Endothelial cell of umbilical vein (primary cell): Measurements from ENCODE around the gene ZNF362. TPM values are rescaled to one million over a fixed set of nuclear protein-coding genes. Genes with fewer than 3 reads are reported as not detected.

Experiments used
- BruUV-seq: library from RNA; stranded (reverse); fragments of 400-500 nt; replicated peaks from 2 replicates; lab custom pipeline; 2021; lab: Mats Ljungman, UMichigan
- CTCF ChIA-PET: fragments of 300-600, 350-600 bp; sonication (Branson Sonifier 250); formaldehyde crosslinking; loops from one replicate; lab custom pipeline; 2021; ENCODE audit warnings: antibody characterized with exemption, inconsistent platforms; lab: Charles Lee
- POLR2A ChIA-PET: fragments of 300-600, 350-600 bp; sonication (Branson Sonifier 250); formaldehyde crosslinking; loops from one replicate; lab custom pipeline; 2021; ENCODE audit warnings: antibody characterized with exemption, inconsistent platforms; lab: Charles Lee
- DNase-seq: peaks from one replicate; pipeline ENCODE4 v3.0.0-alpha.2; 2011; ENCODE audit warnings: low read depth, low spot score
- FAIRE-seq: peaks from 2 replicates; lab custom pipeline; 2011; peaks lifted over from hg19 to GRCh38; lab: Jason Lieb, UNC
- H2AFZ ChIP-seq: 2 replicates; pipeline ENCODE4 v1.6.0; 2012; ENCODE audit warnings: low read depth, low read length, control low read depth, inconsistent platforms
- H3K27ac ChIP-seq: 2 replicates; pipeline ENCODE4 v1.5.1; 2011; ENCODE audit warnings: low read depth, mild to moderate bottlenecking, control low read depth, low read length, moderate library complexity; ENCODE audit not compliant: insufficient read depth
- H3K27me3 ChIP-seq, 2 experiments: 2 replicates each; pipeline versions ENCODE4 v1.6.0 to v1.6.1; 2011; ENCODE audit warnings: low read length in 2 of 2, mixed read lengths in 1 of 2; ENCODE audit not compliant: control insufficient read depth in 2 of 2, insufficient read depth in 2 of 2
- H3K36me3 ChIP-seq, 2 experiments: 2 replicates in 1 of 2; 3 replicates in 1 of 2; pipeline ENCODE4 v1.5.1; 2011; ENCODE audit warnings: low read length in 2 of 2, mild to moderate bottlenecking in 1 of 2, moderate library complexity in 1 of 2; ENCODE audit not compliant: control insufficient read depth in 2 of 2, insufficient read depth in 2 of 2; ENCODE audit errors: extremely low read depth in 1 of 2
- H3K4me1 ChIP-seq: 3 replicates; pipeline ENCODE4 v1.5.1; 2011; ENCODE audit warnings: mild to moderate bottlenecking, low read length; ENCODE audit not compliant: control insufficient read depth, insufficient read depth; ENCODE audit errors: extremely low read depth
- H3K4me2 ChIP-seq: 2 replicates; pipeline ENCODE4 v1.6.1; 2011; ENCODE audit warnings: low read length, control low read depth, mixed read lengths; ENCODE audit not compliant: insufficient read depth
- H3K4me3 ChIP-seq, 3 experiments: fragments of 200-600 bp in 1 of 3; sonication (generic), shearing (Covaris generic) in 1 of 3; replicated peaks in 1 of 3; 2 replicates each; pipeline ENCODE4 v1.5.1; 2011 to 2016; ENCODE audit warnings: control low read depth in 3 of 3, low read length in 3 of 3, mild to moderate bottlenecking in 2 of 3, inconsistent platforms in 1 of 3, low read depth in 1 of 3, moderate library complexity in 1 of 3; ENCODE audit not compliant: insufficient read depth in 1 of 3
- H3K79me2 ChIP-seq: 2 replicates; pipeline ENCODE4 v1.6.0; 2012; ENCODE audit warnings: low read length, inconsistent platforms; ENCODE audit not compliant: control insufficient read depth, insufficient read depth
- H3K9ac ChIP-seq: replicated peaks from 2 replicates; pipeline ENCODE3; 2011; ENCODE audit warnings: low read length, control low read depth; ENCODE audit not compliant: insufficient read depth; ENCODE audit errors: extremely low read depth
- H3K9me1 ChIP-seq: replicated peaks from 3 replicates; pipeline ENCODE4 v1.6.0; 2011; ENCODE audit warnings: mild to moderate bottlenecking, low read length; ENCODE audit not compliant: control insufficient read depth, insufficient read depth; ENCODE audit errors: extremely low read depth
- H3K9me3 ChIP-seq: replicated peaks from 2 replicates; pipeline ENCODE4 v1.5.1; 2012; ENCODE audit warnings: low read length, inconsistent platforms; ENCODE audit not compliant: control insufficient read depth, insufficient read depth
- H4K20me1 ChIP-seq: replicated peaks from 2 replicates; pipeline ENCODE3; 2011; ENCODE audit warnings: mild to moderate bottlenecking, low read length; ENCODE audit not compliant: control insufficient read depth, insufficient read depth; ENCODE audit errors: extremely low read depth
- CTCF ChIP-seq, 2 donors: IDR thresholded peaks; 1 replicate in 1 of 2; 2 replicates in 1 of 2; pipeline ENCODE4 v1.5.1; 2011; ENCODE audit warnings: low read length in 2 of 2, mild to moderate bottlenecking in 2 of 2, moderate library complexity in 2 of 2, control low read depth in 1 of 2, inconsistent platforms in 1 of 2, low read depth in 1 of 2; ENCODE audit not compliant: insufficient read depth in 1 of 2; ENCODE audit errors: extremely low read depth in 1 of 2
- EZH2 ChIP-seq: IDR thresholded peaks from 2 replicates; pipeline ENCODE4 v1.6.1; 2012; ENCODE audit warnings: borderline replicate concordance, low read depth, mild to moderate bottlenecking, moderate library complexity, low read length, inconsistent platforms; ENCODE audit not compliant: severe bottlenecking
- FOS ChIP-seq: IDR thresholded peaks from 2 replicates; pipeline ENCODE4 v1.6.1; 2011; ENCODE audit warnings: mild to moderate bottlenecking, low read length, moderate library complexity, borderline replicate concordance; ENCODE audit not compliant: insufficient read depth
- GATA2 ChIP-seq: IDR thresholded peaks from 2 replicates; pipeline ENCODE4 v1.7.0; 2011; ENCODE audit warnings: low read depth, mild to moderate bottlenecking, moderate library complexity, mixed read lengths, low read length; ENCODE audit not compliant: insufficient read length, insufficient read depth
- JUN ChIP-seq: IDR thresholded peaks from 2 replicates; pipeline ENCODE4 v1.6.1; 2011; ENCODE audit warnings: borderline replicate concordance, low read depth; ENCODE audit not compliant: insufficient read length, insufficient read depth
- MAX ChIP-seq: IDR thresholded peaks from 2 replicates; pipeline ENCODE4 v1.6.1; 2011; ENCODE audit not compliant: insufficient read depth, insufficient read length
- MYC ChIP-seq: IDR thresholded peaks from one replicate; pipeline ENCODE4 v1.6.1; 2011; ENCODE audit warnings: mild to moderate bottlenecking, low read depth, low read length
- POLR2A ChIP-seq: IDR thresholded peaks from 2 replicates; pipeline ENCODE4 v1.6.1; 2012; ENCODE audit warnings: low read depth, mild to moderate bottlenecking, control low read depth, low read length
- POLR2AphosphoS5 ChIP-seq: IDR thresholded peaks from 2 replicates; pipeline ENCODE4 v1.6.1; 2012; ENCODE audit warnings: low read depth, mild to moderate bottlenecking, control low read depth, low read length, moderate library complexity; ENCODE audit not compliant: insufficient read depth
- dilution Hi-C: fragments of 300-500 bp; cut with MboI; formaldehyde crosslinking; loops from one replicate; pipeline ENCODE4 v1.15.0; 2019; ENCODE audit warnings: low sequenced_read_pairs; ENCODE audit not compliant: extremely low pct_ligation_motif_present
- intact Hi-C: fragments of 100-400 bp; cut with micrococcal nuclease; formaldehyde crosslinking; loops from one replicate; pipeline ENCODE4 v1.10.0; 2022
- polyA plus RNA-seq, 4 experiments: library from polyadenylated mRNA; depleted of rRNA in 3 of 4; stranded (reverse) in 3 of 4; unstranded in 1 of 4; fragments of >200 nt; gene quantifications; 2 replicates each; pipeline versions ENCODE4 v1.2.1 to v1.2.3, GENCODE V29; 2011 to 2012; ENCODE audit warnings: missing spikeins in 1 of 4
- total RNA-seq: library from RNA; stranded (reverse); gene quantifications from 2 replicates; pipeline ENCODE4 v1.2.3, GENCODE V29; 2021

ZNF362 gene
- total and polyA plus RNA-seq, 2 donors (not counting 3 experiments of a cell fraction or from before 2014, with no cell fraction given), result 28.4 to 35.3 TPM

- ChIA-PET CTCF (interaction anchor here (1.6 kb wide), 1 partner anchor 59 kb away, joined by 5 read pairs; no protein-coding TSS in a partner anchor), POLR2A (no interaction called here)
- Histone ChIP-seq H2AFZ (no peak overlapping the region), H3K4me1 (peaks cover 18% of the 10 kb centered on the region), H3K27me3 (peaks cover 0 to 4% of the 10 kb centered on the region in 2 experiments), H3K36me3 (no peaks in the 10 kb centered on the region), H3K9me1 (no peaks in the 10 kb centered on the region), H3K79me2 (no peaks in the 10 kb centered on the region), H3K27ac (no peak overlapping the region), H3K9me3 (no peaks in the 10 kb centered on the region), H3K9ac (no peak overlapping the region), H3K4me2 (no peak overlapping the region), H4K20me1 (no peaks in the 10 kb centered on the region), H3K4me3 (no peak overlapping the region)
- intact Hi-C loops (no loop called here), dilution Hi-C loops (no loop called here)
- FAIRE-seq (no peak), DNase-seq (no peak)
- BruUV-seq, result no TSS peak
- TF ChIP-seq POLR2AphosphoS5 (no peak), CTCF (IDR thresholded peaks at IDR 0.05; ENCODE audit: extremely low read depth in 1 of 2, insufficient read depth in 1 of 2, low read depth in 1 of 2, low read length in 2 of 2) (no peak), GATA2 (no peak), FOS (no peak), POLR2A (no peak)
These were observed 19.8 kb upstream of the ZNF362 start for GRCh38 chr1:33236498-33236897.

GRCh38 chr1:33237579-33237978 lies 18.7 kb upstream of the ZNF362 start:
- peaks cover 18% of the 10 kb centered on the region for H3K4me1 ChIP-seq
- H3K79me2 ChIP-seq, result no peaks in the 10 kb centered on the region
- H3K36me3 ChIP-seq, result no peaks in the 10 kb centered on the region
- H3K4me2 ChIP-seq, result no peak overlapping the region
- H3K9me1 ChIP-seq, result no peaks in the 10 kb centered on the region
- ChIA-PET POLR2A (no interaction called here), CTCF (interaction anchor here (1.6 kb wide), 1 partner anchor 58 kb away, joined by 5 read pairs; no protein-coding TSS in a partner anchor)
- no peak for DNase-seq
- TF ChIP-seq EZH2 (no peak), MAX (no peak), FOS (no peak), POLR2AphosphoS5 (no peak), CTCF (IDR thresholded peaks at IDR 0.05; ENCODE audit: extremely low read depth in 1 of 2, insufficient read depth in 1 of 2, low read depth in 1 of 2, low read length in 2 of 2) (no peak), MYC (no peak), GATA2 (no peak), POLR2A (no peak), JUN (no peak)
- H3K4me3 ChIP-seq, result no peak overlapping the region
- no peaks in the 10 kb centered on the region for H4K20me1 ChIP-seq
- intact Hi-C loops, result no loop called here
- no peak overlapping the region for H3K9ac ChIP-seq
- FAIRE-seq, result no peak
- dilution Hi-C loops, result no loop called here
- H3K9me3 ChIP-seq, result no peaks in the 10 kb centered on the region
- no peak overlapping the region for H3K27ac ChIP-seq
- no peak overlapping the region for H2AFZ ChIP-seq
- no TSS peak for BruUV-seq
- H3K27me3 ChIP-seq, result peaks cover 6 to 11% of the 10 kb centered on the region in 2 experiments
